Measurements from ENCODE around the gene GRM8.

DNA sequence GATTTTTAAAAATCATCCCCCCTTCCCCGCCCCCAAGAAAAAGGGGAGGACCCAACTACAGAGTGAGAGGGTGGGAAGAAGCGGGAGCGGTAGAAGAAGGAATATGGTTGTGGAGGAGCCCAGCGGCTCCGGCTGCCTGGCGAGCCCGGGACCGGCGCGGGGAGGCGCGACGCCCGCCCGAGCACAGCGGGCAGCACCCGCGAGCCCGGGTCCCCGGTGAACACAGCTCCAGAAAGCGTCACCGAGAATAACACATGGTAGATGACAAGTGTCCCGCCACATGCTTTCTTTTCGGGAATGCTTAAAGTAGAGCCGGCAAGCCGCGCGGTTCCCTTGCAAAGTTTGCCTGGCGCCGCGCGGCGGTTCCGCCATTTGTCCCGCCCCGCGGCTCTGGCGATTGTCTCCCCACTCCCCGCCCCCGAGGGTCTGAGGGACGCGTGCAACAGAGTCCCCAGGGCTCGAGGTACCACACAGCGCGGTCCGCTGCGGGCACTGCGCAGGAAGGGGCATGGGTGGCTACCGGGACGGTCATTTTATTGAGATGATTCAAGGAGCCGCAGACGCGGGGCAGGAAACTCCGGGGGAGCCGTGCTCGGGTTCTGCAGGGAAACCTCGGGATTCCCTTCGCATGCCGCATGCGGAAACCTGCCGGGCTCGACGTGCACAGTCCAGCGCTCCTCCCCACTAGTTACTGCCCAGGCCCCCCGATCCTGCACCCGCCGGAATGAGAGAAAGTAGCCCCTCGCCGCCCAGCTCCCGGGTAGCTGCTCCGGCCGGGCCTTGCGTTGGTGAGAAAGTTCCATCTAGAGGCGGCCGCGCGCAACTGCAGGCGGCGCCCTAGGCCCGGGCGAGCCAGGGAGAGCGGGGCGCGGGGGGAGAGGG, 781 bp upstream of the GRM8 start:
- TF ChIP-seq ZNF274 (IDR thresholded peaks at IDR 0.05; ENCODE audit: low read depth, low read length) (no peak), SUZ12 (IDR thresholded peaks at IDR 0.05; ENCODE audit: extremely low read depth, insufficient read depth, insufficient read length) (no peak), YY1 (IDR thresholded peaks at IDR 0.05; ENCODE audit: insufficient read depth, insufficient read length) (no peak)
